ENCODE data around the gene NME3. TPM values are rescaled to one million over a fixed set of nuclear protein-coding genes. Genes with fewer than 3 reads are reported as not detected.

Gene NME3
- total and polyA plus RNA-seq, 10 of the 15 experiments (the other 5 are each of a cell fraction or from before 2014, with no cell fraction given): 0.61 to 55.5 (median 26.5) TPM

DNA sequence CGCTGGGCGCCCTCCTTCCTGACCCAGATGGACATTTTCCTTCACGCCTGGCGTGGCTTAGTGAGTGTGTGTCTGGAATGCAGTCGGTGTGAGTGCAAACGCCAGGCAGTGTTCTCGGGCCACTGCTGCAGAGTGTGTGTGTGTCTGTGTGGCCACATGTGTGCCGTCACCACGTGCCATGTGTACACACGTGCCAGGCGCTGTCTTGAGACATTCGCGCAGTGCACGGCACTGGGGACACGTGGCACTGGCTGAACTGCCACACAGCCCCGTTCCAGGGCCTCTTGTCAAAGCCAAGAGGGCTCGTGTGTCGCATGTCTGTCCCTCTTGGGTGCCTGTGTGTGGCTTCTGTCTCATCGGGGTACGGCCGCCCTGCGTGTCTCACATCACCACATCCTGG, 36.5 kb downstream of the NME3 start (continued):
- TF ChIP-seq, protein P1, sequence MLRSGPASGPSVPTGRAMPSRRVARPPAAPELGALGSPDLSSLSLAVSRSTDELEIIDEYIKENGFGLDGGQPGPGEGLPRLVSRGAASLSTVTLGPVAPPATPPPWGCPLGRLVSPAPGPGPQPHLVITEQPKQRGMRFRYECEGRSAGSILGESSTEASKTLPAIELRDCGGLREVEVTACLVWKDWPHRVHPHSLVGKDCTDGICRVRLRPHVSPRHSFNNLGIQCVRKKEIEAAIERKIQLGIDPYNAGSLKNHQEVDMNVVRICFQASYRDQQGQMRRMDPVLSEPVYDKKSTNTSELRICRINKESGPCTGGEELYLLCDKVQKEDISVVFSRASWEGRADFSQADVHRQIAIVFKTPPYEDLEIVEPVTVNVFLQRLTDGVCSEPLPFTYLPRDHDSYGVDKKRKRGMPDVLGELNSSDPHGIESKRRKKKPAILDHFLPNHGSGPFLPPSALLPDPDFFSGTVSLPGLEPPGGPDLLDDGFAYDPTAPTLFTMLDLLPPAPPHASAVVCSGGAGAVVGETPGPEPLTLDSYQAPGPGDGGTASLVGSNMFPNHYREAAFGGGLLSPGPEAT (IDR thresholded peaks at IDR 0.05; ENCODE audit: low read depth): no peak
- TF ChIP-seq NR2C1 (IDR thresholded peaks at IDR 0.05): no peak
- no peak for TF ChIP-seq RELA (IDR thresholded peaks at IDR 0.05; ENCODE audit: borderline replicate concordance, partially characterized antibody)
- TF ChIP-seq PAX8 (IDR thresholded peaks at IDR 0.05): no peak
- TF ChIP-seq CEBPZ (IDR thresholded peaks at IDR 0.05; ENCODE audit: low read depth, low read length): no peak
- TF ChIP-seq ZZZ3 (IDR thresholded peaks at IDR 0.05; ENCODE audit: control insufficient read depth, insufficient read length, low read depth): no peak

DNA sequence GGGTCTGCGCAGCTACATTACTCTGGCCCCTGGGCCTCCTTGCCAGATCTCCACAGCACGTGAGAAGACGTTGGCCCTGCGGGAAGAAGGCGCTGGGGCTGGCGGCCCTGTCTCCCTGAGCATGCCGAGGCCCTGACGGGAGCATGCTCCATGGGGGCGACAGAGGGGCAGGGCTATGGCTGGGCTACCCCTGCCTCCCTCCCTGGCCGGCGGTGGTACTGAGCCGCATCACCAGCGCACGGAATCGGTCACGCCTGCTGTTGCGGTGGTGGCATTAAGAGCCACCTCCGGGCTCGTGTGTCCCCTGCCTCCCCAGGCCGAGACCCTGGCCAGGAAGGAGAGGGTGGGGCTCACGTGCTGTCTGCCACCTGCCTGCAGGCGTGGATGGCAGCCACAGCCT, 37.2 kb downstream of the NME3 start:
- no peaks in the 10 kb centered on the region for H3K79me2 ChIP-seq (ENCODE audit: control insufficient read depth, insufficient read depth, low read length)
- no peak overlapping the region for H3K4me2 ChIP-seq (ENCODE audit: control insufficient read depth, insufficient read depth)
- FAIRE-seq (no peak), ATAC-seq (no peak), DNase-seq (ENCODE audit: low read depth, low spot score) (no peak)
- ChIA-PET POLR2A (no interaction called here), RAD21 (ENCODE audit: unreplicated experiment) (no interaction called here), CTCF (no interaction called here), SMC1A (ENCODE audit: uncharacterized antibody, unreplicated experiment) (no interaction called here)
- 95% methylated on average over 17 of the region's 22 CpGs for WGBS (ENCODE audit: insufficient coverage, insufficient replicate concordance, low lambda C conversion rate, missing lambda C conversion rate)
- intact Hi-C loops (cut with micrococcal nuclease; ENCODE audit: unreplicated experiment) (no loop called here), in situ Hi-C loops (cut with MboI) (no loop called here)
- H3K27me3 ChIP-seq (replicated peaks in 1 of 2; ENCODE audit: control insufficient read depth in 2 of 2, insufficient read depth in 2 of 2, low read length in 1 of 2): no peaks in the 10 kb centered on the region
- no peak overlapping the region for H2AFZ ChIP-seq (ENCODE audit: control insufficient read depth, low read depth, low read length)
- no peak overlapping the region for H3K27ac ChIP-seq (ENCODE audit: control insufficient read depth, insufficient read depth)
- H3K4me3 ChIP-seq: no peak overlapping the region
- no TSS peak for BruUV-seq (replicated peaks)
- H3K36me3 ChIP-seq (ENCODE audit: control insufficient read depth in 2 of 2, insufficient read depth in 2 of 2, low read length in 1 of 2): peaks cover 0 to 24% of the 10 kb centered on the region in 2 experiments
- H3K9me3 ChIP-seq (replicated peaks; ENCODE audit: control insufficient read depth, insufficient read depth, low read length): peaks cover 6% of the 10 kb centered on the region; the same call in 1 of the 3 replicates
- H4K20me1 ChIP-seq (ENCODE audit: control insufficient read depth, insufficient read depth): no peaks in the 10 kb centered on the region
- H3K9ac ChIP-seq (ENCODE audit: control insufficient read depth, insufficient read depth, low read length): no peak overlapping the region
- H3K4me1 ChIP-seq (ENCODE audit: control insufficient read depth, insufficient read depth, low read length): no peaks in the 10 kb centered on the region
- TF ChIP-seq WRNIP1 (IDR thresholded peaks at IDR 0.05; ENCODE audit: borderline replicate concordance, low read depth, low read length) (no peak), NR2F1 (conservative IDR thresholded peaks at IDR 0.05) (no peak), POLR2AphosphoS5 (IDR thresholded peaks at IDR 0.05; ENCODE audit: low read length) (no peak), ETV6 (conservative IDR thresholded peaks at IDR 0.05 in 1 of 2, IDR thresholded peaks at IDR 0.05 in 1 of 2; ENCODE audit: borderline replicate concordance in 1 of 2, low read depth in 1 of 2) (no peak), ZNF24 (IDR thresholded peaks at IDR 0.05) (no peak), STAT1 (conservative IDR thresholded peaks at IDR 0.05) (no peak), NR2C1 (IDR thresholded peaks at IDR 0.05) (no peak), ZNF274 (IDR thresholded peaks at IDR 0.05; ENCODE audit: insufficient read depth, insufficient read length) (no peak), MXI1 (IDR thresholded peaks at IDR 0.05; ENCODE audit: low read depth, low read length) (no peak)
- TF ChIP-seq, protein P1 (IDR thresholded peaks at IDR 0.05; ENCODE audit: low read depth): no peak
- TF ChIP-seq, protein P2, sequence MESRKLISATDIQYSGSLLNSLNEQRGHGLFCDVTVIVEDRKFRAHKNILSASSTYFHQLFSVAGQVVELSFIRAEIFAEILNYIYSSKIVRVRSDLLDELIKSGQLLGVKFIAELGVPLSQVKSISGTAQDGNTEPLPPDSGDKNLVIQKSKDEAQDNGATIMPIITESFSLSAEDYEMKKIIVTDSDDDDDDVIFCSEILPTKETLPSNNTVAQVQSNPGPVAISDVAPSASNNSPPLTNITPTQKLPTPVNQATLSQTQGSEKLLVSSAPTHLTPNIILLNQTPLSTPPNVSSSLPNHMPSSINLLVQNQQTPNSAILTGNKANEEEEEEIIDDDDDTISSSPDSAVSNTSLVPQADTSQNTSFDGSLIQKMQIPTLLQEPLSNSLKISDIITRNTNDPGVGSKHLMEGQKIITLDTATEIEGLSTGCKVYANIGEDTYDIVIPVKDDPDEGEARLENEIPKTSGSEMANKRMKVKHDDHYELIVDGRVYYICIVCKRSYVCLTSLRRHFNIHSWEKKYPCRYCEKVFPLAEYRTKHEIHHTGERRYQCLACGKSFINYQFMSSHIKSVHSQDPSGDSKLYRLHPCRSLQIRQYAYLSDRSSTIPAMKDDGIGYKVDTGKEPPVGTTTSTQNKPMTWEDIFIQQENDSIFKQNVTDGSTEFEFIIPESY (IDR thresholded peaks at IDR 0.05): no peak

Data from GM12878 (cell line).